Stimulated activated naive CD8-positive, alpha-beta T cell treated with anti-CD3 and anti-CD28 coated beads, Interleukin-15, Interleukin-2, amounts not matched to agents 100 ng/mL and 50 ng/mL, for 24 hours (primary cell): ENCODE measurements around the gene ARSG.
"Not testable (repeated sequence)": the region's sequence is repeated elsewhere in the genome, so short reads cannot be mapped to it uniquely, and the experiment has no call there.

ENCODE experiments used
- H3K27ac Mint-ChIP-seq: one replicate; pipeline ENCODE4 v1.8.0; 2021; ENCODE audit warnings: mild to moderate bottlenecking, mixed read lengths
- H3K27me3 Mint-ChIP-seq: one replicate; pipeline ENCODE4 v1.8.0; 2021; ENCODE audit warnings: mixed read lengths
- H3K36me3 Mint-ChIP-seq: one replicate; pipeline ENCODE4 v1.8.0; 2021; ENCODE audit warnings: low read depth, mixed read lengths
- H3K4me1 Mint-ChIP-seq: one replicate; pipeline ENCODE4 v1.8.0; 2021; ENCODE audit warnings: low read depth, mixed read lengths
- H3K4me3 Mint-ChIP-seq: one replicate; pipeline ENCODE4 v1.8.0; 2021; ENCODE audit warnings: mild to moderate bottlenecking, mixed read lengths
- H3K9me3 Mint-ChIP-seq: one replicate; pipeline ENCODE4 v1.8.0; 2021; ENCODE audit warnings: mixed read lengths

The ARSG gene

GRCh38 chr17:68260051-68260762 is 31.1 kb upstream of the ARSG start:
- Mint-ChIP-seq H3K4me1 (peaks cover 66% of the 10 kb centered on the region), H3K27me3 (no peaks in the 10 kb centered on the region), H3K36me3 (peaks cover 26% of the 10 kb centered on the region), H3K9me3 (no peaks in the 10 kb centered on the region), H3K4me3 (peak overlapping the region; percentile 80), H3K27ac (peak overlapping the region; percentile 92)

DNA sequence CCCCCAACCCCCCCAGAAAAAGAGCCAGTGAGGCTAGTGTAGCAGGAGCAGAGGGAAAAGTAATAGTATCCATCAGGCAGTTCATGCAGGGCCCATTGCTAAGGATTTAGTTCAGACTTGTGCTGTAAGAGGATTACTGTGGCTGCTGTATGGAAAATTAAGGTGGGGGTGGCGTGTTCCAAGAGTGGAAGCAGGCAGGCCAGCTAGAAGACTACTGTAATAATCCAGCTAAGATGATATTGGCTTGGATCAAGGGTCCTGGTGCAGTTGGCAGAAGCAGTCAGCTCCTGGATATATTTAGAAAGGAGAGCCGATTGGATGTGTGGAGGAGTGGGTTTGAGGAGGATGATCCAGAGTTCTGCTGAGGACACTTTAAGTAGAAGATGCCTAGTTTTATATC is 28.8 kb upstream of the ARSG start:
- H3K27ac Mint-ChIP-seq, H3K27me3 Mint-ChIP-seq, H3K9me3 Mint-ChIP-seq, H3K4me3 Mint-ChIP-seq: not testable (repeated sequence)
- Mint-ChIP-seq H3K36me3 (peaks cover 12% of the 10 kb centered on the region), H3K4me1 (peaks cover 43% of the 10 kb centered on the region)

DNA sequence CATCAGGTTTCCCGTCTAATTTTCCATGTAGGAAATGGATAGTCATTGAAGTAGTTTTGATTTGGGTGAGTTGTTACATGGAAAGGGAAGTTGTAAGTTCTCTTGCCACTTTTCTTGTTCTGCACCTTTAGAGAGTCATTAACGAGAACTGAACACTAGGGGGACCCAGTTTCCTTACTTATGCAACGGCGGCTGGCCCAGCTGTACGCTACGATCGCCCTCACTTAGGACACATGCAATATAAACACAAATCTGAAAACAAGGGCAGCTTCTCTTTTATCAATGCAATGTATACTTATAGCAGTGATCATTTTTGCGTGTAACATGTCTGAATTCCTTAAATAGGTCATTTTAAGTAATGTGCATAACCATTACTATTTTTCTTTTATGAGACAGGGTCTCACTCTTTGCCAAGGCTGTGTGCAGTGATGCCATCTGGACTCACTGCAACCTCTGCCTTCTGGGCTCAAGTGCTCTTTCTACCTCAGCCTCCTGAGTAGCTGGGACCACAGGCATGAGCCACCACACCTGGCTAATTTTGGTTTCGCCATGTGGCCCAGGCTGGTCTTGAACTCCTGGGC is 28.1 kb upstream of the ARSG start:
- not testable (repeated sequence) for H3K27ac Mint-ChIP-seq, H3K9me3 Mint-ChIP-seq, H3K4me3 Mint-ChIP-seq, H3K27me3 Mint-ChIP-seq
- Mint-ChIP-seq H3K36me3 (peaks cover 12% of the 10 kb centered on the region), H3K4me1 (peaks cover 36% of the 10 kb centered on the region)

- H3K4me3 Mint-ChIP-seq, H3K27ac Mint-ChIP-seq, H3K9me3 Mint-ChIP-seq, H3K27me3 Mint-ChIP-seq: not testable (repeated sequence)
- Mint-ChIP-seq H3K36me3 (peaks cover 23% of the 10 kb centered on the region), H3K4me1 (peaks cover 12% of the 10 kb centered on the region)
These were observed 25.5 kb upstream of the ARSG start for GRCh38 chr17:68265833-68266232.

GRCh38 chr17:68273722-68274121 is 17.6 kb upstream of the ARSG start:
- H3K36me3 Mint-ChIP-seq = peaks cover 42% of the 10 kb centered on the region
- H3K4me3 Mint-ChIP-seq = no peak overlapping the region
- H3K4me1 Mint-ChIP-seq = no peaks in the 10 kb centered on the region
- no peak overlapping the region for H3K27ac Mint-ChIP-seq
- H3K27me3 Mint-ChIP-seq = no peaks in the 10 kb centered on the region
- no peaks in the 10 kb centered on the region for H3K9me3 Mint-ChIP-seq

DNA sequence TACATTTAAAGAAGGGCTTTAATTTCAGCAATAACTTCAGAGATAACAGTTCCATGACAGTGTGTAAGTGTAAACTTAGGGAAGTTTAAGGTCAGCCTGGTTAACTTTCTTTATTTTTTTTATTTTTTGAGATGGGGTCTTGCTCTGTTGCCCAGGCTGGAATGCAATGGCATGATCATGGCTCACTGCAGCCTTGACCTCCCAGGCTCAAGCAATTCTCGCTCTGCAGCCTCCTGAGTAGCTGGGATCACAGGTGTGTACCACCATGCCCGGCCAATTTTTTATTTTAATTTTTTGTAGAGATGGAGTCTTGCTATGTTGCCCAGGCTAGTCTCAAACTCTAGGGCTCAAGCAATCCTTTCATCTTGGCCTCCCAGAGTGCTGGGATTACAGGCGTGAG is 15.0 kb upstream of the ARSG start:
- peaks cover 48% of the 10 kb centered on the region for H3K36me3 Mint-ChIP-seq

GRCh38 chr17:68277807-68278206 is 13.5 kb upstream of the ARSG start:
- no peaks in the 10 kb centered on the region for H3K27me3 Mint-ChIP-seq
- H3K4me3 Mint-ChIP-seq = no peak overlapping the region
- peaks cover 5% of the 10 kb centered on the region for H3K4me1 Mint-ChIP-seq
- H3K27ac Mint-ChIP-seq = no peak overlapping the region
- peaks cover 49% of the 10 kb centered on the region for H3K36me3 Mint-ChIP-seq
- H3K9me3 Mint-ChIP-seq = no peaks in the 10 kb centered on the region

More for the DNA sequence above, 15.0 kb upstream of the ARSG start:
- H3K4me3 Mint-ChIP-seq, H3K27me3 Mint-ChIP-seq, H3K4me1 Mint-ChIP-seq, H3K27ac Mint-ChIP-seq, H3K9me3 Mint-ChIP-seq: not testable (repeated sequence)

DNA sequence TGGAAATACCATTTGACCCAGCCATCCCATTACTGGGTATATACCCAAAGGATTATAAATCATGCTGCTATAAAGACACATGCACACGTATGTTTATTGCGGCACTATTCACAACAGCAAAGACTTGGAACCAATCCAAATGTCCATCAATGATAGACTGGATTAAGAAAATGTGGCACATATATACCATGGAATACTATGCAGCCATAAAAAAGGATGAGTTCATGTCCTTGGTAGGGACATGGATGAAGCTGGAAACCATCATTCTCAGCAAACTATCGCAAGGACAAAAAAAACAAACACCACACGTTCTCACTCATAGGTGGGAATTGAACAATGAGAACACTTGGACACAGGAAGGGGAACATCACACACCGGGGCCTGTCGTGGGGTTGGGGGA is 9.3 kb upstream of the ARSG start:
- not testable (repeated sequence) for H3K27ac Mint-ChIP-seq, H3K9me3 Mint-ChIP-seq, H3K4me1 Mint-ChIP-seq, H3K4me3 Mint-ChIP-seq, H3K27me3 Mint-ChIP-seq
- H3K36me3 Mint-ChIP-seq = peaks cover 37% of the 10 kb centered on the region

DNA sequence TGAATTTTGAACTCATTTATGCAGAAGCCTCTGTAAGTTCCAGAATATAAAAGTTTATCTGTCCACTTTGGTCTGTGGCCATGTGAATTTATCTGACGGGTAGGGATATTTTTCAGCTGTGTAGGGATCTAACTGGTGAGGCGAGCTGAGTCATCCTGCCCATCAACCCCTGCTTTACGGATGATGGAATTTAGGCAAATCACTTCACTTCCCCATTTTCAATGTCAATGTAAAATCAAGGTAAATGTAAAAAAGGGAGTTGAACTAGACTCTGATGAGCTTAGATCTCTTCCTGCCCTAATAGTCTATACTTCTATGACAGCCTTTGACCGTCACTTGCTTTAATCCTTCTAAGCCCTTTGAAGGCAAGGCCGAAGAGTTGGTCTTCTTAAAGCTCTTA is 2.9 kb upstream of the ARSG start:
- Mint-ChIP-seq H3K36me3 (peaks cover 4% of the 10 kb centered on the region), H3K4me1 (peaks cover 42% of the 10 kb centered on the region), H3K27ac (peak overlapping the region; percentile 55), H3K27me3 (no peaks in the 10 kb centered on the region), H3K4me3 (peak overlapping the region; percentile 87), H3K9me3 (no peaks in the 10 kb centered on the region)

DNA sequence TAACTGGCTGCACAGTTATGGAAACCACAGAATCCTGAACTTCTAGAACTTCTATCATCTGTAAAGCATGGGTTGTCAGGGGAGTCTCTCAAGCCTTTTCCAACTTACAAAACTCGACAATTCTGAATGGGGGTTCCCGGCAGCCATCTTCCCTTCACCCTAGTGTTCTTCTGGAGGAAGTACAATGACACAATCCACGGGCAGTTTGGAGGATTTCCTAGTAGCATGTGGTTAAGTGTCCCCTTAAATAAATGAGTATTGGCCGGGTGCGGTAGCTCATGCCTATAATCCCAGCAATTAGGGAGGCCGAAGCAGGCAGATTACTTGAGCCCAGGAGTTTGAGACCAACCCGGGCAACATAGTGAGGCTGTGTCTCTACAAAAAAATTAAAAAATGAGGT is 2.5 kb upstream of the ARSG start:
- Mint-ChIP-seq H3K27ac (peak overlapping the region; percentile 55), H3K4me3 (peak overlapping the region; percentile 87), H3K9me3 (no peaks in the 10 kb centered on the region), H3K4me1 (peaks cover 45% of the 10 kb centered on the region), H3K27me3 (no peaks in the 10 kb centered on the region), H3K36me3 (peaks cover 4% of the 10 kb centered on the region)

DNA sequence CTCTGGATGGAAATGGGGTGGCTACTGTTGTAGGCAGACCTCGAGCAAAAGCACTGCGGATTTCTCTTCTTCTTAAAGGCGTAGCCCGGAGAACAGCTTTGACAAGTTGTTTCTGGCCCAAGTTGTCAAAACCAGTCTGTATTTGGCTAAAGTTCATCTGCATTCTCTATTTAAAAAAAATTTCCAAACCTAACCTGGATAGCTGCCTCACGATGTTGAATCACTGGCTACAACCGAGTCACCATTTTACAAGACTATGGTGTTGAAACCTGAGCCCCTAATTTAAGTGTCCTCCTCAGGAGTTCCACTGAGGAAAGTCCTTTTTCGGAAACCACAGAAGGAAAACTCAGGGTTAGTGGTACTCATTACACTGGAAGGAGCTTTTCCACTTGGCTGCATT is 1.8 kb upstream of the ARSG start:
- peaks cover 51% of the 10 kb centered on the region for H3K4me1 Mint-ChIP-seq
- H3K27ac Mint-ChIP-seq = peak overlapping the region; percentile 55
- peaks cover 4% of the 10 kb centered on the region for H3K36me3 Mint-ChIP-seq
- no peaks in the 10 kb centered on the region for H3K9me3 Mint-ChIP-seq
- peak overlapping the region; percentile 87 for H3K4me3 Mint-ChIP-seq
- no peaks in the 10 kb centered on the region for H3K27me3 Mint-ChIP-seq

- Mint-ChIP-seq H3K4me1 (peaks cover 55% of the 10 kb centered on the region), H3K27ac (peak overlapping the region; percentile 91), H3K27me3 (no peaks in the 10 kb centered on the region), H3K36me3 (peaks cover 4% of the 10 kb centered on the region), H3K9me3 (no peaks in the 10 kb centered on the region), H3K4me3 (peak overlapping the region; percentile 87)
These were observed 1.4 kb upstream of the ARSG start for GRCh38 chr17:68289936-68290267.

- Mint-ChIP-seq H3K27me3 (no peaks in the 10 kb centered on the region), H3K9me3 (no peaks in the 10 kb centered on the region), H3K27ac (peak overlapping the region; percentile 91), H3K4me3 (peak overlapping the region; percentile 87), H3K36me3 (peaks cover 4% of the 10 kb centered on the region), H3K4me1 (peaks cover 60% of the 10 kb centered on the region)
These were observed 884 bp upstream of the ARSG start for GRCh38 chr17:68290268-68290954.

GRCh38 chr17:68291836-68292688 is 767 bp downstream of the ARSG start:
- no peaks in the 10 kb centered on the region for H3K9me3 Mint-ChIP-seq
- H3K4me1 Mint-ChIP-seq = peaks cover 72% of the 10 kb centered on the region
- no peaks in the 10 kb centered on the region for H3K27me3 Mint-ChIP-seq
- peak overlapping the region; percentile 89 for H3K27ac Mint-ChIP-seq
- peaks cover 4% of the 10 kb centered on the region for H3K36me3 Mint-ChIP-seq
- H3K4me3 Mint-ChIP-seq = peak overlapping the region; percentile 85

- peak overlapping the region; percentile 89 for H3K27ac Mint-ChIP-seq
- H3K4me1 Mint-ChIP-seq = peaks cover 72% of the 10 kb centered on the region
- H3K27me3 Mint-ChIP-seq = no peaks in the 10 kb centered on the region
- no peaks in the 10 kb centered on the region for H3K9me3 Mint-ChIP-seq
- H3K36me3 Mint-ChIP-seq = peaks cover 4% of the 10 kb centered on the region
- peak overlapping the region; percentile 85 for H3K4me3 Mint-ChIP-seq
These were observed 1.4 kb downstream of the ARSG start for GRCh38 chr17:68292689-68293040.
